GM11168 (cell line): ENCODE measurements around the gene CAMK2G.
"Not testable (repeated sequence)": the region's sequence is repeated elsewhere in the genome, so short reads cannot be mapped to it uniquely, and the experiment has no call there.

Experiments used
- in situ Hi-C: fragments of 300-500 bp; cut with MboI; formaldehyde crosslinking; loops from one replicate; pipeline ENCODE4 v1.12.0; 2022; ENCODE audit warnings: low sequenced_read_pairs; ENCODE audit not compliant: unreplicated experiment

Gene CAMK2G

GRCh38 chr10:73905256-73906020 lies 31.1 kb upstream of the CAMK2G start:
- in situ Hi-C loops, result no loop called here

- in situ Hi-C loops, result no loop called here
Observed at GRCh38 chr10:73902351-73902750, 28.0 kb upstream of the CAMK2G start.

GRCh38 chr10:73901261-73901660 lies 26.9 kb upstream of the CAMK2G start:
- in situ Hi-C loops, result no loop called here

GRCh38 chr10:73900064-73900463 lies 25.7 kb upstream of the CAMK2G start:
- in situ Hi-C loops, result no loop called here

- in situ Hi-C loops, result no loop called here
Observed at GRCh38 chr10:73899423-73899822, 25.1 kb upstream of the CAMK2G start.

- in situ Hi-C loops, result no loop called here
Observed at GRCh38 chr10:73898730-73899410, 24.5 kb upstream of the CAMK2G start.

- in situ Hi-C loops, result no loop called here
Observed at GRCh38 chr10:73897693-73898092, 23.3 kb upstream of the CAMK2G start.

GRCh38 chr10:73895381-73895780 lies 21.0 kb upstream of the CAMK2G start:
- in situ Hi-C loops, result not testable (repeated sequence)

GRCh38 chr10:73894245-73894971 lies 20.1 kb upstream of the CAMK2G start:
- in situ Hi-C loops, result no loop called here

- in situ Hi-C loops, result no loop called here
Observed at GRCh38 chr10:73893426-73893825, 19.1 kb upstream of the CAMK2G start.

- in situ Hi-C loops, result no loop called here
Observed at GRCh38 chr10:73892310-73893030, 18.1 kb upstream of the CAMK2G start.

- in situ Hi-C loops, result no loop called here
Observed at GRCh38 chr10:73891540-73891939, 17.2 kb upstream of the CAMK2G start.

GRCh38 chr10:73890830-73891229 lies 16.5 kb upstream of the CAMK2G start:
- in situ Hi-C loops, result not testable (repeated sequence)

GRCh38 chr10:73890261-73890660 lies 15.9 kb upstream of the CAMK2G start:
- in situ Hi-C loops, result no loop called here

- in situ Hi-C loops, result loop anchor here (5.0 to 10.0 kb wide), 2 partner anchors 43 to 205 kb away; no protein-coding TSS in a partner anchor
Observed at GRCh38 chr10:73889416-73889815, 15.1 kb upstream of the CAMK2G start.

GRCh38 chr10:73889014-73889413 lies 14.7 kb upstream of the CAMK2G start:
- in situ Hi-C loops, result loop anchor here (5.0 to 10.0 kb wide), 2 partner anchors 43 to 206 kb away; no protein-coding TSS in a partner anchor

GRCh38 chr10:73888514-73888913 lies 14.2 kb upstream of the CAMK2G start:
- in situ Hi-C loops, result loop anchor here (5.0 to 10.0 kb wide), 2 partner anchors 44 to 206 kb away; no protein-coding TSS in a partner anchor

GRCh38 chr10:73887294-73888039 lies 13.1 kb upstream of the CAMK2G start:
- in situ Hi-C loops, result loop anchor here (5.0 to 10.0 kb wide), 2 partner anchors 45 to 207 kb away; no protein-coding TSS in a partner anchor

GRCh38 chr10:73886661-73887293 lies 12.4 kb upstream of the CAMK2G start:
- in situ Hi-C loops, result loop anchor here (5.0 to 10.0 kb wide), 2 partner anchors 46 to 208 kb away; no protein-coding TSS in a partner anchor
